Endothelial cell (in vitro differentiated cells): ENCODE data around the gene SH3BGRL2. TPM values are rescaled to one million over a fixed set of nuclear protein-coding genes. Genes with fewer than 3 reads are reported as not detected.

ENCODE experiments used
- DNase-seq: peaks from one replicate; pipeline ENCODE4 v3.0.0; 2021; ENCODE audit warnings: low spot score
- H3K27ac Mint-ChIP-seq: one replicate; pipeline ENCODE4 v1.8.0; 2021; ENCODE audit warnings: mixed read lengths, inconsistent platforms; ENCODE audit not compliant: unreplicated experiment
- H3K27me3 Mint-ChIP-seq: one replicate; pipeline ENCODE4 v1.8.0; 2021; ENCODE audit warnings: mild to moderate bottlenecking, moderate library complexity, mixed read lengths, inconsistent platforms; ENCODE audit not compliant: unreplicated experiment
- H3K36me3 Mint-ChIP-seq: one replicate; pipeline ENCODE4 v1.8.0; 2021; ENCODE audit warnings: mild to moderate bottlenecking, low read depth, mixed read lengths, inconsistent platforms; ENCODE audit not compliant: unreplicated experiment
- H3K4me1 Mint-ChIP-seq: one replicate; pipeline ENCODE4 v1.8.0; 2021; ENCODE audit warnings: mild to moderate bottlenecking, mixed read lengths, inconsistent platforms; ENCODE audit not compliant: unreplicated experiment
- H3K4me3 Mint-ChIP-seq: one replicate; pipeline ENCODE4 v1.8.0; 2021; ENCODE audit warnings: mild to moderate bottlenecking, mixed read lengths, inconsistent platforms; ENCODE audit not compliant: unreplicated experiment
- H3K9me3 Mint-ChIP-seq: one replicate; pipeline ENCODE4 v1.8.0; 2021; ENCODE audit warnings: mixed read lengths, inconsistent platforms; ENCODE audit not compliant: unreplicated experiment
- CTCF ChIP-seq: fragments of 200-600 bp; sonication (generic); IDR thresholded peaks from one replicate; pipeline ENCODE4 v1.5.0; 2021; ENCODE audit warnings: antibody characterized with exemption; ENCODE audit not compliant: unreplicated experiment
- total RNA-seq: library from RNA; stranded (reverse); fragmentation: NEBNext Ultra II Directional; extraction: Animal tissue kit (Norgen Biotek cat#: 25700); gene quantifications from one replicate; pipeline ENCODE4 v1.2.1, GENCODE V29; 2021; ENCODE audit not compliant: unreplicated experiment

SH3BGRL2 gene
- total RNA-seq, 1 donor from 2014 or later: 7.0 TPM

GRCh38 chr6:79608334-79609224 is 22.6 kb upstream of the SH3BGRL2 start:
- TF ChIP-seq CTCF: no peak
- Mint-ChIP-seq H3K27me3 (no peaks in the 10 kb centered on the region), H3K4me3 (no peak overlapping the region), H3K4me1 (peaks cover 3% of the 10 kb centered on the region), H3K36me3 (no peaks in the 10 kb centered on the region), H3K27ac (no peak overlapping the region), H3K9me3 (peaks cover 8% of the 10 kb centered on the region)
- DNase-seq: no peak

GRCh38 chr6:79609225-79609595 is 21.9 kb upstream of the SH3BGRL2 start:
- H3K4me1 Mint-ChIP-seq: peaks cover 3% of the 10 kb centered on the region
- H3K9me3 Mint-ChIP-seq: peaks cover 8% of the 10 kb centered on the region
- no peak for DNase-seq
- no peaks in the 10 kb centered on the region for H3K36me3 Mint-ChIP-seq
- H3K4me3 Mint-ChIP-seq: no peak overlapping the region
- H3K27me3 Mint-ChIP-seq: no peaks in the 10 kb centered on the region
- no peak for TF ChIP-seq CTCF
- no peak overlapping the region for H3K27ac Mint-ChIP-seq

- Mint-ChIP-seq H3K4me1 (peaks cover 10% of the 10 kb centered on the region), H3K27ac (no peak overlapping the region), H3K27me3 (no peaks in the 10 kb centered on the region), H3K9me3 (peaks cover 8% of the 10 kb centered on the region), H3K4me3 (no peak overlapping the region), H3K36me3 (no peaks in the 10 kb centered on the region)
- no peak for DNase-seq
- TF ChIP-seq CTCF: no peak
Observed at GRCh38 chr6:79610306-79611009, 20.7 kb upstream of the SH3BGRL2 start.

- no peaks in the 10 kb centered on the region for H3K27me3 Mint-ChIP-seq
- no peak for DNase-seq
- peaks cover 7% of the 10 kb centered on the region for H3K4me1 Mint-ChIP-seq
- no peak overlapping the region for H3K4me3 Mint-ChIP-seq
- no peaks in the 10 kb centered on the region for H3K36me3 Mint-ChIP-seq
- H3K9me3 Mint-ChIP-seq: no peaks in the 10 kb centered on the region
- H3K27ac Mint-ChIP-seq: no peak overlapping the region
- TF ChIP-seq CTCF: no peak
Observed at GRCh38 chr6:79612457-79612856, 18.7 kb upstream of the SH3BGRL2 start.

- Mint-ChIP-seq H3K4me3 (no peak overlapping the region), H3K9me3 (no peaks in the 10 kb centered on the region), H3K27me3 (no peaks in the 10 kb centered on the region), H3K27ac (no peak overlapping the region), H3K36me3 (no peaks in the 10 kb centered on the region), H3K4me1 (peaks cover 7% of the 10 kb centered on the region)
- no peak for TF ChIP-seq CTCF
- no peak for DNase-seq
Observed at GRCh38 chr6:79612918-79613317, 18.2 kb upstream of the SH3BGRL2 start.
